NCI-H2196 (cell line): ENCODE measurements around the gene MS4A18.
"Not testable (repeated sequence)": the region's sequence is repeated elsewhere in the genome, so short reads cannot be mapped to it uniquely, and the experiment has no call there.

ENCODE experiments used
- DNase-seq: peaks from one replicate; lab custom pipeline; 2025; ENCODE audit not compliant: unreplicated experiment; lab: John Stamatoyannopoulos, UW

The MS4A18 gene

DNA sequence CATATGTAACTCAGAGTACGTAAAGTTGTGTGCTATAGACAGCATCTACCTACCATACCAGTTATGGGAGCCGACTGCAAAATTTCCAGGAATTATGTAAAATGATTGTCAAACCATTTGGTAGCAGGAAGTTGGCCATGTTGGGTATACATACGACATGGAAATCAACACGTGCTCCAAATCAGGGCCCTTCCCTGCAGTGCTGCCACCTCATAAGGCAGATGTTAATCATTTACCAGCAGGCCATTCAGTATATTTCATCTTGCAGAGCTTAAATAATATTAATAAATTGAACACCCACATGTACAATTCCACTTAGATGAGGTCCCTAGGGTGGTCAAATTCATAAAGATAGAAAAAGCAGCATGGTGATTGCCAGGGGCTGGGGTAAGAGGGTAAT, 9.8 kb downstream of the MS4A18 start:
- no peak for DNase-seq

DNA sequence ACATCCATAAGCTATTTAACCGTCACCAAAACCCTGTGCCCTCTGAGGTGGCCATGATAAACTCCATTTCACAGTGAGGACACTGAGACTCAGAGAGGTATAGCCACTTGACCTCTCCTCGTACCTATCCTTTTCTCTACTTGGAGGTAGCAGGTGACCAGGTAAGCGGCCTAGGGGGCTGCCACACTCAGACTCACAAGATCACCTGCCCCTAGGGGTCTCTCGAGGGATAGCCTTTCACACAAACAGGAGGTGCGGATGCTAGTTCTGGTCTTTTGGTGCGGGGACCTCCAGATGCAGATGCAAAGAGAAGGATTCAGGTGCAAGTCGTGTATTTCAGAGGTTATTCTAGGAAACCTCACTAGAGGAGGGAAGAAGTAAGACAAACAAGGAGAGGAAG, 14.6 kb downstream of the MS4A18 start:
- DNase-seq, result no peak

DNA sequence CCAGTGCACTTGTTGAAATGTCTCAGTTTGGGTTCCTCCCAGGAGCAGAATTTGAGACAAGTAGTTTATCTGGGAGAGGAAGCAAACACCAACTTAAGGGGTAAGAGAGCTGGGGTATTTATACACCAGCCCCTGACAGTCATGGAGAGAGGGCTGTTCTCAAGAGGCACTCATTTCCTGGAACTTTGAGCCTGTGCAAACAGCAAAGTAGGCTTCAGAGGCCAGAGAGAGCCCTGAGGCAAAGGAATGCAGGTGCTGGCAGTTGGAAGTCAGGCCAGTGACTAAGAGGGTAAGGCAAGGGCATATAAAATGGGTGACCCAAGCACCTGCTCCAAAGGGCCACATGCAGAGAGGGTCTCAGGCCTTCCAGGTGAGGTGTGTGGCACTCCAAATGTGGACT, 16.1 kb downstream of the MS4A18 start:
- no peak for DNase-seq

DNA sequence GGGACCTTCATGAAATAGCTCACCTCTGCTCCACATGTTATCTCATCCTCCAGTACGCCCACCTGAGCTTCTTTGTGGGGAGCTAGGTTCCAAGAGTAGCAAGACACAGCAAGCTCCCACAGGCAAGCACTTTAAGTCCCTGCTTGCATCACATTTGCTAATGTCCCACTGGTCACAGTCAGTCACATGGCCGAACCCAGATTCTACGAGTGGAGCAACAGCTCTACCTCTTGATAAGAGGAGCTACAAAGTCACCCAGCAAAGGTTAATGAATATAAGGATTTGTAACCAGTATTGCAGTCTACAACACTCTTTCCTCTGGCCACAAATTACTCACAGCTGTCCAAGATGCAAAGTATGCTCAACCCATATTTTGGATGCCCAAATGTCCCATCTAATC, 16.9 kb downstream of the MS4A18 start:
- no peak for DNase-seq

DNA sequence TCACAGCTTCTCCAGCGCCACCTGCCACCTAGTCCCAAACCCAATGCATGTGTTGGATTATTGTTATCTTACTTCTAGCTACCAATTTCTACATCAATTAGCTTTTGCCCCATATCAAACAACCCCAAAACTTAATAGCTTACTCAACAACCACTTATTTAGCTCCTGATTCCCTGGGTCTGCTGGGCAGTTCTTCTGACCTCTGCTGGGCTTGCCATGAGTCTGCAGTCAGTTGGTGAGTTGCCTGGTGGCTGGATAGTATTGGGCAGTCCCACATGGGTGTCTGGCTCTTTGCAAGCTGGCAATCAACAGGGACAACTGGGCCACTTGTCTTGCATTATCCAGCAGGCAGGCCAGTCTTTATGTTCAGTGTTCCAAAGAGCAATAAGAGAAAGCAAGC, 18.5 kb downstream of the MS4A18 start:
- DNase-seq, result no peak

DNA sequence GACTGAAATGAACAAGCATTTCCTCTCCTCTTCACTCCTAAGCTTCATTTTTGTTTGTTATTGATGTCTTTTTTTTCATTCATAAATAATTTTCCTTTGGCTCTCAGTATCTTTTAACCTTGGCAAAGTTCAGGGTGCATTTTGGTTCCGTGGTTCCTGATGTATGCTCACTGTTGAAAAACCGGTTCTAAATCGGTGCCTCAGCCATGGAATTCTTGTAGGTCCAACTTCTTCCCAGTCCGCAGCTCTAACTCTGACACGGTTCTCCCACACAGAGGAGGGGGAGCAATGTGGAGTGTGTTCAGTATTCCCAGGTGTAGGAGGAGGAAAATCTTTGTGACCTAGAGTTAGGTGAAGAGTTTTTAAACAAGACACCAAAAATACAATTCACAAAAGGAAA, 19.6 kb downstream of the MS4A18 start:
- no peak for DNase-seq

DNA sequence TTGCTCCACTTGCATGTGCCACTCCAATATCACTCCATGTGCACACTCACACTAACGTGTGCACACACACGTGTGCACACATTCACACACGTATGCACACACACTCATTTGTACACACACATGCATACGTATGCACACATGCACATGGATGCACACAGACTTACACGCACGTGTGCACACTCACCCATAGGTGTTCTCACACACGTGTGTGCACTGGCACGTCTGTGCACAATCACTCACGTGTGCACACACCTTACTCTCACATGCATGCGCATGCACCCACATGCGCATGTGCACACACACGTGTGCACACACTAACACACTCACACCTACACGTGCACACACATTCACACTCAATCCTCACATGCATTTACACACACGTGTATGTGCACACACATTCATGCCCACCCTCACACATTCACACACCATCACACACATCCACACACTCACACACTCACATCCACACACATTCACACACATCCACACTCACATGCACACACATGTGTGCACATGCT, 22.9 kb downstream of the MS4A18 start:
- DNase-seq, result no peak

DNA sequence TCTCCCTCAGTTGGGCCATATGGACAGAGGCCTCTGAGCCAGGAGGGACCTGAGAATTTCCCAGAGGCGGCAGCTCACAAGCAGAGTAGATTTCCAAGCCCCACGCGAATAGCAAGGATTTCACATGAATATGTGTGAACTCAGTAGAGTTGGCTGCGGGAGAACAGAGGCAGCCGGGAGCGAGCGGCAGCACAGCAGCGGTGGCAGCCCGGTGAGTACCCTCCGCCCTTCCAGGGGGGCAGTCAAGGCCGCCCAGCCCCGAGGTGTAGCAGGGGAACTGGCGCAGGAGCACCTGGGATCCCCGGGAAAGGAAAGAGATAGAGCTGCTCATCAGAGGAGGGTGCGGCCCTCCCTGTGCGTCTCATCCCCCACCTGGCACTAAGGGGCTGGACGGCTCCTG, 23.7 kb downstream of the MS4A18 start:
- DNase-seq, result no peak

DNA sequence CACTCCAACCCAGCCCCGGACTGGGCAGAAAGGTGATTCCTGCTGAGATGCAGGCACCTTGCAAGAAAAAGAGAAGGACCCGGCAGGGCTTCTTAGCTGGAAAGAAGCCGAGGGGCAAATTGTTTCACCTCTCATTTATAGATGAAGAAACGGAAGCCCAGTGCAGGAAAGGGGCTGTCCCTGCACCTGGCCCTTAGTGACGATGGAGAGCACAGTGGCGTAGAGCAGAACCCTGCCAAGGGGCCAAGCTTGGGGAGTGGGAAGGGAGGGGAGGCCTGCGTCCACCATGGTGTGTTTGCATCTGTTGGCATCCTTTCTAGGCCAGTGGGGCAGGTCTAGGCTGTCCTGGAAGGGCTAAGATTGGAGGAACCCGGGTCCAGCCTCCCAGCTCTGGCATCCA, 24.3 kb downstream of the MS4A18 start:
- no peak for DNase-seq

DNA sequence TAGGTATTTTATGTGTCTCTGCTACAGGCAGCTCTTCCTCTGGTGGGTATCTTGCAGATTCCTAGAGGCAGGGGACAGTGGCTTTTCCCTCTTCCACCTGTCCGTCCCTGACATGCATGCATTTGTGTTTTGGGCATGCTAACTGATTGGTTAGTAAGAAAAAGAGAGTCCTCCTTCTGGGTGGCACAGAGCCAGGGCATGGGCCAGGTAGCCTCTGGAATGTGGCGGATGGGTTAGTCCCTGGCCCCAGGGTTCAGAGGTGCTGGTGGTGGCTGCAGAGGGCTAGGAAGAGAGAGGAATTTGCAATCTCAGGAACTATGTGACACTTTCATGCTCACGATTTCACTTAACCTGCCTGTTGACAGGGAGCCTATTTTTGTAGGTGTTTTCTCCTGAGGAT, 26.4 kb downstream of the MS4A18 start:
- DNase-seq, result no peak

DNA sequence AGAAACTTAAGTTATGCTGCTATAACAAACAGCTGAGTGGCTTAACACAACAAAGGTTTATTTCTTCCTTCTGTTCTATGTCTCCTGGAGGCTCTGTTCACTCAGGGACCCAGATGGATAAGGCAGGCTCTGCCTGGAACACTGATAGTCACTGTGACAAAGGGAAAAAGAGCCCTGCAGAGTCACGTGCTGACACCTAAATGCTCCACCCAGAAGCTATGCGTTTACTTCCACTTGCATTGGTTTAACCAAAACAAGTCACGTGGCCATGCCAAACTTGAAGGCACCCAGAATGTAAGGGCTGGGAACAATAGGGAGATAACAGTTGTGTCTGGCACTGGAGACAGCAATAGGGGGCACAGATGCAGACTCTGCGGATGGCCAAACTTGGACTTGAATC, 28.8 kb downstream of the MS4A18 start:
- no peak for DNase-seq

DNA sequence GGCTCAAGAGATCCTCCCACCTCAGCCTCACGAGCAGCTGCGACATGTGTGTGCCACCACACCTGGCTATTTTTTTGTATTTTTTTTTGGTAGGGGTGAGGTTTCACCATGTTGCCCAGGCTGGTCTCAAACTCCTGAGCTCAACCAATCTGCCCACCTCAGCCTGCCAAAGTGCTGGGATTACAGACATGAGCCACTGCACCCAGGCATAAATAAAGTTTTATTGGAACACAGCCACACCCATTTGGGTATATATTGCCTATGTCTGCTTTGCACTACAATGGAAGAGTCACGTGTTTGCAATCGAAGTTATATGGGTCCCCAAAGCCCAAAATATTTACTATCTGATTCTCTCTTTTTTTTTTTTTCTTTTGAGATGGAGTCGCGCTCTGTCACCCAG, 30.4 kb downstream of the MS4A18 start:
- DNase-seq, result no peak

DNA sequence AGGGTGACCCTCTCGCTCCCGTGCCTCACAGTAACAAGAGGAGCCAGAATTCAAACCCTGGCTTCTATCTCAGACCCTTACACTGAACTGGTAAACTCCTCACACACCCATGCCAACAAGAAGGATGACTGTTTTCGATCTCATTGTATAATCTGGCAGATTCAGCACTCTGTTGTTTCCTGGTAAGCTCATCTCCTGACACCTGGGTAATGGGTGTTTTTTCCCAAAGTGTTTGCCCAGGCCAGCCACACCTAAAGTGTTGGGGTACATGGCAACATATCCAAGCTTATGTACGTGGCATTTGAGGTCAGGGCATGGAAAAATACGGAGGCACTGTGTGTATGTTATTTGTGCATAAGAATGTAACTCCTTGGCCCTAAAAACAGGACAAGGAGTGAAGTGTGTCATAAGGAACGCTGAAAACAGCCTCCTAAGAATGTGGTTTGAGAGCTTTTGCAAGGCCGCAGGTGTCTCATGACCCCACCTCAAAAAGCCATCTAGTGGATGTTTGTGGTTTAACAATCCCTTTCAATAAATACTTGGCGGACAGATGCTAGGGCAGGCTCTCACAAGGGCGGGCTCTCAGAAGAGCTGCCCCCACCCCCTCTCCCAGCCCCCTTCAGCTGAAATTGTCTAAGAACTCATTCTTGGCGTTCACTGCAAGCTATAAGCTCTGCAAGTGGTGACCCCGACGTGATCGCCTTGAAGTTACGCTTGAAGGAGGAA, 31.9 kb downstream of the MS4A18 start, which contains the start of gene MS4A15:
MS4A15 (plus strand) TSS at position 561 of the 726 bp plus-strand sequence. CDS start 6,867 bp downstream, outside the sequence.
- peak; percentile 5 for DNase-seq

DNA sequence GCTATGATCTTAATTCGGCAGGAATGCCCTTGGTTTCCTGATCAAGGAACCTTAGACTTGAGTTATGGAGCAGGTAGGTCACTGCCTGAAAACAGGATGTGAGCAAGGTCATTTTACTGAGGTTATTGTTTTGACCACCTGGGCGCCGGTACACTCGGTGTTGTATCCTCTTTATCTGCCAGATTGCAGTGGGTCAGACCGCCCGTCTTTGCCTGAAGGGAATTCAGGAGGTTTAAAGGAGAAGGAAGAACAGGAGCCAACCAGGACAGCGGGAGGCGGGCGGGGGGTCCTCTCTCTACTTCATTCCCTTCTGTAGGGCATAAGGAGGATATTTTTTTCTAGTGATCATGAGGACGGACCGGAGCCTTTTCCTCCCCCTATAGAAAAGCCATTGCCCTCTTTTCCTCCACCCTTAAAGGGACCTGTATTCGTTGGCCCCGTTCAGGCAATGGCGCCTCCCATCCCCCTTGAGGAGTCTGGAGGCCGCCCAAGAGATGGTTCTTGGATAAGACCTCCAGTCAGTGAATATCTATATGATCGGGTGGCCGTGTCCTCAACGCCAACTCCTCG, 32.8 kb downstream of the MS4A18 start:
- DNase-seq, result no peak

DNA sequence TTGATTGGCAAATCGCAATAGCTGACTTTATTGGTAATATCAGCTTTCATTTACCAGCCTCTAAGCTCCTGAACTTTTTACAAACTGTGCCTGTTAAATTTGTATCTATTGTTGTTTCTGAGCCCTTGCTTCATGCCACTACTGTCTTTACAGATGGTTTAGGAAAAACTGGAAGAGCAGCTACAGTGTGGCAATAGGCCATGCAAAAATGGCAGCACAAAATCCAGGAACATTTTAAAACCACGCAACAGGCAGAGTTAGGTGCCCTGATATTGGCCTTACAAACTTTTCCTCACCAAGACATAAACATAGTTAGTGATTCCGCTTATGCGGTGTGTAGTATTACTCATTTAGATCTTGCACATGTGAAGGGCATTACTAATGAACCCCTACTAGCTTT, 34.2 kb downstream of the MS4A18 start:
- DNase-seq, result not testable (repeated sequence)

DNA sequence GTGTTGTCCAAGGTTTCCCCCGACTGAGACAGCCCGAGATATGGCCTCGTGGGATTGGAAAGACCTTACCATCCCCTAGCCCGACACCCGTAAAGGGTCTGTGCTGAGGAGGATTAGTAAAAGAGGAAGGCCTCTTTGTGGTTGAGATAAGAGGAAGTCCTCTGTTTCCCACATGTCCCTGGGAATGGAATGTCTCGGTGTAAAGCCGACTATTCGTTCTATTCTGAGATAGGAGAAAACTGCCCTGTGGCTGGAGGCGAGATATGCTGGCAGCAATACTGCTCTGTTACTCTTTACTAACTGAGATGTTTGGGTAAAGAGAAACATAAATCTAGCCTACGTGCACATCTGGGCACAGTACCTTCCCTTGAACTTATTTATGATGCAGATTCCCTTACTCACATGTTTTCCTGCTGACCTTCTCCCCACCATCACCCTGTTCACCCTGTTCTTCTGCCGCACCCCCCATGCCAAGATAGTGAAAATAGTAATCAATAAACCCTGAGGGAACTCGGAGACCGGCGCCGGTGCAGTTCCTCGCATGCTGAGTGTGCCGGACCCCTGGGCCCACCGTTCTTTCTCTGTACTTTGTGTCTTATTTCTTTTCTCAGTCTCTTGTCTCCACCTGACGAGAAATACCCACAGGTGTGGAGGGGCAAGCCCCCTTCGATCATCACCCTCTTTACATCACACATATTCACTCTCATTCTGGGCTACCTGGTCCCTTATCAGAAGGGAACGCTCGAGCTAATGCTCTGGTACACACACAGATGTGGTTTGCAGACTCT, 35.1 kb downstream of the MS4A18 start:
- not testable (repeated sequence) for DNase-seq

DNA sequence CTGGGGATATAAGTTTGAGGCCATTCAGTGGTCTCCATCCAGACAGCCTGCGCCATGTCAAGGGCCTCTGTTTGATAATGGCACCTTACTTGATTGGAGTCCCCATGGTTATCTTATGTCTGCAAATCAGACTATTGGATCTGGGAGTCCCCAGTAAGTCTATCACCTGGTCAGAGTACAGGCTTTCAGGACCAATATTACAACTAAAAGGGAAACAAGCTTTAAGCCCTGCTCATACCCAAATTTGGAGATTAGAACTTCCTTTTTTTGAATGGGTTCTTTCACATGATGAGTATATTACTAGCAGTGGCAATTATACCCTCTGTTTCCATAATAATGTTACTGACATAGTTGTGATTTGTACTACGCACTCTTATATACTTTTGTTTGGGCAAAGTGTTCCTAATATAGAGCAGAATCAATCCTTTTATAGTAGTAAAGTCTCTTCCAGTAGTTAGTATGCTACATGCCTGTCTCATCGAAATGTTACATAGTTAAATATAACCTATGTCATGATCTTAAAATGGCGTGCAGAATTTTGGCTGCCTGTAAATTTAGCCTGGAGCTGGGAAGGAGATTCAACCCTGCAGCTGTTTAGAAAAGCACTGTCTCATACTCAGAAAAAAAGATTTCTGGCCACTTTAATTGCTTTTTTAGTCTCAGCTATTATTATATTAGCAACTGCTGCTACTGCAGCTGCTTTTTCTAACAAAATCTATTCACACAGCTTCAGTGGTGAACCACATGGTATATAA, 37.1 kb downstream of the MS4A18 start:
- DNase-seq, result no peak

DNA sequence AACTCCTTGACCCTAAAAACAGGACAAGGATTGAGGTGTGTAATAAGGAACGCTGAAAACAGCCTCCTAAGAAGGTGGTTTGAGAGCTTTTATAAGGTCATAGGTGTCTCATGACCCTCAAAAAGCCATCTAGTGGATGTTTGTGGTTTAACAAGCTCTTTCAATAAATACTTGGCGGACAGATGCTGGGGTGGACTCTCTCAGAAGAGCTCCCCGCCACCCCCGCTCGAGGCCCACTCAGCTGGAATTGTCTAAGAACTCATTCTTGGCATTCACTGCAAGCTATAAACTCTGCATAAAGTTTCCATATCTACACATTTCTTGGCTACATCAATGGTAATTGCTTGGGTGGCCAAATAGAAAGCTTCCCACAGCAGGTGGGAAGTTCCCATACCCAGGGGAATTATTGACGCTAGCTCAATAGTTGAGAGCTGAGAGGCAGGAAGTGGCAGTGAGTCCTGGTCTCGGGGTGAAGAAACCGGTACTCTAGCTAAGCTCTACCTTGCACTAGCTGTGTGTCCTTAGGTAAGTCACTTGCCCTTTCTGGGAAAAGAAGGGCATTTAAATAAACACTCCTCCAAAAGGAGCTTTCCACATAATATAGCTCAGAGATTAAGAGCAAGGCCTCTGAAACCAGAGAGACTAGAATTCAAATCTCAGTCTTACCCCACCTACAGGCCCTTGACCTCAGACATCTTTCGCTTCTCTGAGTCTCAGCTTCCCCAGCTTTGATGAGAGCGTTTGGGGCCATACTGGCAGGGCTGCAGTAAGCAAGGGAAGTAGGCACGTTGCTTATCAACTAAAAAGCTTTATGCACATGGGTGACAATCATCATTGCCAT, 38.6 kb downstream of the MS4A18 start:
- peak; percentile 31 for DNase-seq

DNA sequence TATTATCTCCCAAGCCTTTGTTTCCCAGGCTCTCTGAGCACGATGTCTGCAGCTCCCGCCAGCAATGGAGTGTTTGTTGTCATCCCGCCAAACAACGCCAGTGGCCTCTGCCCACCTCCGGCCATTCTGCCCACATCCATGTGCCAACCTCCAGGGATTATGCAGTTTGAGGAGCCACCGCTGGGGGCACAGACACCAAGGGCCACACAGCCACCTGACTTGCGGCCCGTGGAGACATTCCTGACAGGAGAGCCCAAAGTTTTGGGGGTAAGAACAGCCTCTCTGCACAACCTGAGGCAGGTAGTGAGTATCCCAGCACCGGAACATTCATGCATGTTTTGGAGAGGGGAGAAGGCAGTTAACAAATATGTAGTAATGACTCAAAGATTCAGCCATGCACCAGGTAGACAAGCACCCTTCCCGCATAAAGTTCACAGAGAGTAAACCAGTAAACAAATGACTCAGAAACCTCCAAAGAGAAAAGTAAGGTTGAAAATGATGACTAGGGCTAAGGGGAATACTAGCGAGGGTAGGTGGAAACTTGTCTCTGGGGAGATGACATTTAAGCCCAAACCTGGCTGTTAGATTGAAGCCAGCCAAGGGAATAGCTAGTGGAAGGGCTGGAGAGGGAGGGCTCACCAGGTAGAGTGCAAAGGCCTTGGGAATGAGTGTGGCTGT, 39.3 kb downstream of the MS4A18 start:
- DNase-seq, result no peak

DNA sequence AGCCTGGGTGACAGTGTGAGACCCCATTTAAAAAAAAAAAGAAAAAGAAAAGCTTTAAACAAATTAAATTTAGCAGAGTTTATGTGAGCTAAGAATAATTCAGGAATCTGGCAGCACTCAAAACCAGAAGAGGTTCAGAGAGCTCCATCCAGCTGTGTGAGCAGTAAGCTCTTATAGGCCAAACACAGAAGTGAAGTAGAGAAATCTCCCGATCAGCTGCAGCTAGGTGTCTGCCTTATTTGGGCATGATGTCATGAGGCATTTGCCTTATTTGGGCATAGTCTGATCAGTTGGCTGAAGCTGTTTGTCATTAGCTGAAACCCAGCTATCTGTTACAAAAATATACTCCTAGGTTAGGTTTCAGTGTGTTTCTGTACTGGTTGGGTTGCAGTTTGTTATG, 40.4 kb downstream of the MS4A18 start:
- peak; percentile 24 for DNase-seq
